Globus pallidus (tissue), 1 donor: Measurements from ENCODE around the gene GMDS.

Experiments
- DNase-seq: peaks from one replicate; pipeline ENCODE4 v3.0.0-alpha.2; 2015; ENCODE audit warnings: low spot score

GMDS gene

DNA sequence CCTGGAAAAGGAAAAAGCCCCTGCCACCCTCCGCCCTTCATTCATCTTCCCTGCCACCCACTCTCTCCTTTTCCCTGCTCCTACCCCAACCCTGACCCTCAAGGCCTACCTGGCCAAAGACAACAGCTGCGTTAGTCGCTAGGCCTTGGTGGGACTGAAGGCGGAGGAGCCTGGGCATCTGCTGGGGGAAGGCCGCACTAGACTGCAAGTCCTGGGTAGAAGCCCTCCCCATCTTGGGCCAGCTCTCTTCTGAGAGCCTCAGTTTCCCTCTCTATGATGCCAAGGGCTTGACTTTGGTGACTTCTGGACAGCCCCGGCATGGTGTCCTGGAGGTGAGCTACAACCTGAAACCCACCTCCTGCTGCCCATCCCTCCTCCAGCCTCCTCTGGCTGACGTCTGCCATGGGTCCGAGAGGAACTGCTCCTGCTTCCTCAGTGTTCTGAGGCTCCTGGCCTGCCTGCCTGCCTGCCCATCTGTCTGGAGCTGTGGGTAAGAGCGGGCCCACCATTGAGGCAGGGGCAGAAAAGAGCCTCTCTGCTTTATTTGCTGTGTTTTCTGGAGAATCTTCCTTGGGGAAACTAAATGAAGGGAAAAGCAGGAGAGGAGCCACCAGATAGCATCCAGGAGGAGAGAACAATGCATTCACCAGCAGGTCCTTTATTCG, 643.2 kb downstream of the GMDS start:
- no peak for DNase-seq

DNA sequence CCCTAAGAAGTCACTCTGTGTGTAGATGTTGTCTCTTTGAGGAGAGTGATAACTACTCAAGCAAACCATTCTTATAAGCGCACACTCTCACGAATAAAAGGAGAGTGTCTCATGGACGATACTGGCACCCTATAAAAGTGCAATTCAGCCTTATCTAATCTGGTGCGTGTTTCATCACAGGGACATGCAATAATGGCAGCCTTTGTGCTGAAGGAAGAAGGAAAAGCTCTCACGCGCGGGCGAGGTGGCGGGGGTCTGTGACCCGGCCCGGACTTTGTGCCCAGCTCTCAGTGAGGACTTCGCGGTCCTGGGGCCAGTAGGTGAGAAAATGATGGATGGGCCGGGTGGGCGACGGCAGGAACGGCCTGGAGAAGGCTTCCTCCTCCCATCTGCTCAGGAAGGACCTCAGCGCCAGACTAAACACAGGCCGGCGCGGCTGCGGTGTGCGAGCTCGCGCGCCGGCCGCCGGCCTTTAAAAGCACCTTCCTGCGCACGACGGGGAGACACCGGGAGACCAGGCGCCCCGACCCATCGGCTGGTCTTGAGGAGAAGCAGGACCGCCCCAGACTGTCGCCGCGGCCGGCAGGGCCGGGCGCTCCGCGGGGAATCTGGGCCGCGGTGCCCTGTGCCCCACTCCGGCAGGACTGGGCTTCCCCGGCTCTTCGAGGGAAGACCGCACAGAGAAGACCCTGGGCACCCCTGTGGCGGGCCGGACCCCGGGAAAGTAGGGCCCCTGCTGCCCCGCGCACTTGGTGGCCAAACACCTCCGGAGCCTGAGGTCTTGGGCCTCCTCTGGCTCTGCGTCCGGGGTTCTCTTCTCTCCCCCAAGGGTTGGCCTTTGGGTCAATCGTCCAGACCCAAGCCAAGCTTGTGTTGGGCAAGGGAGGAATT, 644.0 kb downstream of the GMDS start:
- no peak for DNase-seq

DNA sequence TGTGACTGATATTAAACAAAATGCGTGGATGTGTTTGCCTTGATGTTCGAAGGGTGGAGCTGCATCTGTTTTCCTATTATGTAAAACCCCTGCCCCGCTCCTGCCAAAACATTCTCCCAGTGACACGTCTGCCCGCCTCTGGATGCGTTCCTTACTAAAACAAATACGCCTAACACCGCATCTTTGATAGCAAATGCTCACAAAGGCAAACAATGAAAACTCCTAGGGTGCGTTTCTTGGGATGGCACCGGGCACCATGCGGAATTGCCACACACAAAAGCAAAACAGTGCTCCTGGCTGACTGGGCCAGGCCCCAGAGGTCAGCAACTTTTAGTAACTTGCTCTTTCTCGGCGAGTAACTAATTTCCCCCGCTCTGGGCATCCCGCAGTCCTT, 644.6 kb downstream of the GMDS start:
- no peak for DNase-seq

DNA sequence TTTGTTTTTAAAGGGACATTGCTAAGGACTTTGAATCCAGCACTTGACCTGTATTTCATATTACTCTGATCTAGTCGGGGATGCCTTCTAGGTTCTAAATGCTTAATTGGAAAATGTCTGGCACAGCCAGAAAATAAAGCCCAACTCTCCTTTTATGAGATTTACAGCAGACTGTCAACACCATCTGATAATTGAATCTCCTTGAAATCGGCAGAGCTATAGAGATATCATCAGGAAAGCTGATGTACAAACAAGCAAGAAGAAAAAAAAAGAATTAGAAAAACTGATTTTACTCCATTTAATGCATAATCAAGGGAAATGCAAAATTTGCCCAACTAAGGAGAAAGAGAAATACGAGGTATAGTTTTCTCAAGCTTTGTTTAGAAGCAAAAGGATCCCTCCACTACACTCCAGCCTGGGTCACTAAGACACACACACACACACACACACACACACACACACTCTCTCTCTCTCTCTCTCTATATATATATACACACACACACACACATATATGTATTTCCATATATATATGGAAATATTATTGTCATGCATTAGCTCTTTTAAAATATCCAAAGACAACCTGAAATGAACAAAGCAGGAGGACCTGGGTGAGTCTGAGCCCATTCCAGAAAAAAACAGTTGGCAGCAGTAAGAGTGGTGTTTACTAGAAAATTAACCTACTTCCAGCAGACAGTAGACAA, 645.2 kb downstream of the GMDS start:
- DNase-seq = no peak

- no peak for DNase-seq
These were observed 645.9 kb downstream of the GMDS start for GRCh38 chr6:1599469-1599868.

DNA sequence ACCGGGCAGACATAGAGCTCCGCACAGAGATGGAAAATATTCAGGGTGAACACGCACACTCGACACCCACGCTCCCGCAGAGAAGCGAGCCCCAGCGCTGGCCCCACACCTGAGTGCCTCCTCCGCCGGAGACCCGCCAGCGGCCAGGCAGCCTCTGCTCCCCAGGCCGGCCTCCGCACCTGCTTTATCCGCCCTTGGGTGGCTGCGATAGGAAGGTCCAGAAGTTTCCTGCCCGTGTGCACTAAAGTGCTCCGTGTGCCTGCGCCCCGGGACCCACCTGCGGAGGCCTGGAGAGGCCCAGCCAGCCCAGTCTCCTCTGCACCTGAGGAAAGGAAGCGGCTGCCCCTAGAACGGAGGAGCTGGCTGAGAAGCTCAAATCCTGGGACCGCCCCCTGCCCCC, 646.5 kb downstream of the GMDS start:
- DNase-seq = no peak

DNA sequence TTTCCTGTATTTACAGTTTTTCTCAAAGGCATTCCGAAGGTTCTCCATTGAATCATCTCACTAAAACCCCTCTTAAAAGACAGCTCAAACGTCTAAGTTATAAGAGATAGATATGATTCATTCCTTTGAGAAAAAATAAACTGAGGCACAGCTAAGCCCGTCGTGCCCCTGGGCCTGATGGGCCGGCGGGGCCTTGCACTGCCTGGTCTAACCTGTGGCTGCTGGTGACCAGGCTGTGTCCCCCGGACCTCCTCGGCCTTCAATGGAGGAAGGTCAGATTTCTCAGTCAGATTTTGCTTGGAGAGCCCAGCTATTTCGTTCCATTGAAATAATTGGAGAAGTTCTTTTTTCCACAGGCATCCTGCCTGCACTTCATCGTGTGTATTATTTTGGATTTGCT, 647.0 kb downstream of the GMDS start:
- no peak for DNase-seq

DNA sequence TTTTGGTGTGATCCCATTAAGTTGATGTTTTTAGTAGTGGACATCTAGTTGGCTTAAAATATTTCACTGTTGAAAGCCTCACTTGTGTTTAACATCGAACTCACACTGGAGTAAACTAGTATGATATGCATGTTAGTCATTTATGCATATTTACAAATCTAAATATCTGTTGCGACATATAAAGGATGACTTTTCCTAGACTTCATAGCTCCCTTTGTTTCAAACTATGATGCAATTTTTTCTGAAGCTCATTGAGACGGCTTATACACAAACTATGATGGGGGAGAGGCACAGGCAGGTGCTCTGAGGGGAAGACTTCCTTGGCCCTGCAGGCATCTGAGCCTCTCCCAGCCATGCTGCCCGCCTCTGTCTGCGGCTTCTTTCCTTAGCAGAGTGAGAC, 647.5 kb downstream of the GMDS start:
- DNase-seq = no peak

GRCh38 chr6:1597121-1597744, 648.2 kb downstream of the GMDS start:
- DNase-seq = no peak

DNA sequence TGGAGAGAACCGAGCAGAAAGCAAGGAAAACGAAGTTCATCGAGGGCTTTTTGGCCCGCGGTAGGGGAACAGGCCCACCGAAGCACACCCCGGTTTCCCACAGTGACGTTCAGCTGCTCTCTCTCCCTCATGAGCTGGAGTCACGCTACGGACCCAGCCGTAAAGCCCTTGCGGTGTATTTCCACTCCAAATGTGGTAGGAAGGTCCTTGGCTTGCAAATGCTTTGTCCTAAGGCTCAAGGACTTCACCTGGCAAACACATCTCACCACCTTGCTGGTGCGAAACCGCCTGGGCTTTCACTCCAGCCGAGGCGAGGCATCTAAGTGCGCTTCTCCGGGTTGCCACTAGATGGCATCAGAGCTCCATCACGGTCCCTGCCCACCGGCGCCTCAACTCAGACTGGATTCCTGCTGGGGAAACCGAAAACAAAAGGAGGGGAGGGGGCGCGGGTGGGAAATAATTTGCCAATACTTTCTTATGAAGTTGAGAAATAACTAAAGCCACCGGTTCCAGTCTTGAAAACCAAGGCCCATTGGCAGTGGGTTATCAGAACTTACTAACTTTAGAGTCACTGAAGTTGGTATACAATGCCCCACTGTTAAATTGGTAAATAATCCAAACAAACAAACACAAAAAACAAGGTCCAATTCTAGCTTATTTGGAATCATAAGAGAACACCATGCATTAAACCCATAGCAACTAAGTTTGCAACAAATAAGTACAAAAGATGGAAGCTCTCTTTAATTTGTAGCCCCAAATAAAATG, 649.1 kb downstream of the GMDS start:
- DNase-seq = no peak

- DNase-seq = no peak
These were observed 649.9 kb downstream of the GMDS start for GRCh38 chr6:1595271-1596087.

DNA sequence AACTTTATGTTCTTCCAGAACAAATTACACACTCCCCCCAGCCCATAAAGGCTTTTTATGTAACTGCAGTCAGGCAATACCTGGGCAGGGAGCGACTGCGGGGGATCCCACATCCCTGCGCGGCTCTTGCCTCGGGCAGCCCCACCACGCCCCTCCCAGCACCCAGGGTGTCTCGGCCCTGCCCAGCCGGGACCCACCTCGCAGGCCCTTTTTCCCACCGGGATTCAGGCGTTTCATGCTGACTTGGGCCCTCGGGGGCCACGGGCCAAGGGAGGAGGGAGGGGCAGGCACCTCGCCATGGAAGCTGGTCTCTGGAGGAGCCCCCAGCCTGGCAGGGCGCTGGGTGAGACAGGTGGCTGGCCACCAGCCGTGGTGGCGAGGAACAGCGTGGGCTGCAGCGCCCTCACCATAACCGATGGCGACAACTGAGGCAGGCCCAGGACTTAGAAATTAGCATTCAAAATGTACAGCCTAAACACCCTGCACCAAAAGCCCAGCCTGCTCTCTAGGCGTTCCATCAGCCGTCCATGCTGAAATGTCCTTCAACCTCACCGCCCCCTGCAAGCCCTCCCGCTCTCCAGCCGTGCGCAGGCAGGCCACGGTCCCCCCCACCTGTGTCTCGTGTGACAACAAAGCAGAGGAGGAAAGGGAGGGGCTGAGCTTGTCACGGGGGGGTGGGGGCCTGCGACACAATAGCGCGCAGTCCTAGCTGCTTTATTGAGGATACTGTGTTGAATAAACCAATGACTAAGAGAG, 650.8 kb downstream of the GMDS start:
- DNase-seq = no peak

DNA sequence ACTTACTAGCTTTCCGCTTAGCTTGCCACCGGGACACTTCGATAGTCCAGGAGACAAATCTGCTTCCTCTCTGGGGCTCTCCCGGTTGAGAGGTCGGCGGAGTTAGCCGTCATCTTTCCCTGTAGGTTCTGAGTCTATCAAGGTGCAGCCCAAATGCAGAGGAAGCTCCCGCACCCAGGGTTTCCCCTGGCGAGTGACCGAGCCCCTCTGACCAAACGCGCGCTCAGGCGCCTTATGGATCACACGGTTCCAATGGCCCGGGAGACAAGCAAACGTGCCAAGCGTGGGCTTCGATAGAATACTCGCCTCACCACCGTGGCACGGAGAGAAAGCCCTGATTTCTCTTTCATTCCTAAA, 651.5 kb downstream of the GMDS start:
- no peak for DNase-seq

- no peak for DNase-seq
These were observed 652.0 kb downstream of the GMDS start for GRCh38 chr6:1593286-1593957.

- DNase-seq = no peak
These were observed 652.6 kb downstream of the GMDS start for GRCh38 chr6:1592852-1593251.

GRCh38 chr6:1591926-1592325, 653.5 kb downstream of the GMDS start:
- DNase-seq = no peak

- no peak for DNase-seq
These were observed 654.2 kb downstream of the GMDS start for GRCh38 chr6:1591243-1591642.

GRCh38 chr6:1590580-1590979, 654.8 kb downstream of the GMDS start:
- DNase-seq = no peak

DNA sequence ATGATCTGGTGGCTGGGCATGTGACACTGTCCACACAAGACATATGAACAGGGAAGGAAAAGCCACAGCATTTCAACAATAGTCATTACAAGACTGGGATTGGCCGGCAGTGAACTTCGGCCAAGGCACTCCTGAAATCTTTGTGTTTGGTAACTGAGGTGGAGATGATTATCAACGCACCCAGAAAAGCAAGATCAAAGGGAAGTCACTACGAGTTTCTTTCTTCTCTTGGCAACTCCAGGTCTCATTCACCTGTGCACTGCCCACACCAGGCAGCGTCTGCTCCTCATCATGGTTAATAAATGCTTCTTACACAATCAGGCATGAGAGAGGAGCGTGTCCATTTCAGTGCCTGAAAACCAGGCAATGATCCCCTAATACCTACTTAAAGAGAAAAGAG, 656.2 kb downstream of the GMDS start:
- no peak for DNase-seq

DNA sequence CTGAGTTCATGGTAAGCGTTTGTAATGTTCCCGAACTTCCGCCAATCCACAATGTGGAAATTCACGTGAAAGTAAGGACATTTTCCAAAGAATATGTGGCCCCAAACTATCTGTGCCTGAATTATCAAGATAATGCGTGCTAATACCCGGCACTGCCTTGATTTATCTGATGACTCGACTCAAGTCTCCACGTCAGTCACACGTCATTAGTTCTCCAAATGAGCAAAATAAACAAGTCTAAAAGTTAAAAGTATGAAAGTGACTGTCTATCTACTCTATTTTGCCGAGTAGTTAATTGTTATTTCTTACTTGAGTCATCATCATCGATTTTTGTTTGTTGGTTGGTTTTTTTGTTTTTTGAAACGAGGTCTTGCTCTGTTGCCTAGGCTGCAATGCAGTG, 657.4 kb downstream of the GMDS start:
- no peak for DNase-seq
